HepG2 (cell line): Measurements from ENCODE around the gene SLC10A1. TPM values are rescaled to one million over a fixed set of nuclear protein-coding genes. Genes with fewer than 3 reads are reported as not detected.
A peak's percentile ranks its signal among the peaks of the same experiment; 100 is the strongest.

ENCODE experiments used
- ATM ChIP-seq: fragments of 450-650 bp; IDR thresholded peaks from 2 replicates; pipeline ENCODE4 v1.7.1; 2017; ENCODE audit warnings: mild to moderate bottlenecking, borderline replicate concordance
- CBX2 ChIP-seq, 2 experiments: fragments of 200-600 bp in 1 of 2; sonication (generic); formaldehyde crosslinking in 1 of 2; IDR thresholded peaks; 2 replicates each; pipeline versions ENCODE4 v1.7.0 to v1.8.1; 2018 to 2022; ENCODE audit warnings: low read depth in 2 of 2, low read length in 1 of 2, mild to moderate bottlenecking in 1 of 2, missing genetic modification reagents in 1 of 2
- ESRRA ChIP-seq: sonication (generic); formaldehyde crosslinking; IDR thresholded peaks from 2 replicates; pipeline ENCODE4 v1.5.1; 2020; ENCODE audit warnings: mild to moderate bottlenecking, low read depth, missing genetic modification reagents
- ETV5 ChIP-seq: IDR thresholded peaks from 2 replicates; pipeline ENCODE4 v1.6.1; 2018; ENCODE audit warnings: missing biosample characterization, missing genetic modification reagents, inconsistent platforms, borderline replicate concordance
- JARID2 ChIP-seq: sonication (generic); formaldehyde crosslinking; IDR thresholded peaks from 2 replicates; pipeline ENCODE4 v1.8.1; 2023; ENCODE audit warnings: missing genetic modification reagents, inconsistent platforms; ENCODE audit not compliant: insufficient replicate concordance
- KLF11 ChIP-seq: IDR thresholded peaks from 2 replicates; pipeline ENCODE4 v1.6.1; 2016; ENCODE audit warnings: missing compliant biosample characterization
- REPIN1 ChIP-seq: sonication (generic); formaldehyde crosslinking; IDR thresholded peaks from 2 replicates; pipeline ENCODE4 v1.8.0; 2022; ENCODE audit warnings: missing genetic modification reagents, low read depth, mild to moderate bottlenecking, borderline replicate concordance
- SKI ChIP-seq: fragments of 450-650 bp; IDR thresholded peaks from one replicate; pipeline ENCODE4 v1.6.1; 2018; ENCODE audit warnings: mild to moderate bottlenecking; ENCODE audit not compliant: partially characterized antibody
- ZNF24 ChIP-seq: fragments of 450-650 bp; IDR thresholded peaks from 2 replicates; pipeline ENCODE4 v1.6.1; 2017; ENCODE audit warnings: antibody characterized with exemption, mild to moderate bottlenecking
- ZNF264 ChIP-seq: sonication (generic); formaldehyde crosslinking; IDR thresholded peaks from 2 replicates; pipeline ENCODE4 v1.4.0; 2020; ENCODE audit warnings: missing genetic modification reagents
- ZNF292 ChIP-seq: sonication (generic); formaldehyde crosslinking; IDR thresholded peaks from 2 replicates; pipeline ENCODE4 v1.8.1; 2022; ENCODE audit warnings: mild to moderate bottlenecking, low read depth, missing genetic modification reagents, borderline replicate concordance
- ZNF501 ChIP-seq: sonication (generic); formaldehyde crosslinking; IDR thresholded peaks from 2 replicates; pipeline ENCODE4 v1.5.1; 2020; ENCODE audit warnings: mild to moderate bottlenecking, moderate library complexity, missing genetic modification reagents
- ZNF556 ChIP-seq: sonication (generic); formaldehyde crosslinking; IDR thresholded peaks from 2 replicates; pipeline ENCODE4 v1.4.0; 2020; ENCODE audit warnings: mild to moderate bottlenecking, missing genetic modification reagents, borderline replicate concordance
- ZNF562 ChIP-seq: sonication (generic); formaldehyde crosslinking; IDR thresholded peaks from 2 replicates; pipeline ENCODE4 v1.8.0; 2022; ENCODE audit warnings: missing genetic modification reagents, borderline replicate concordance
- ZSCAN31 ChIP-seq: sonication (generic); formaldehyde crosslinking; IDR thresholded peaks from 2 replicates; pipeline ENCODE4 v1.5.0; 2020; ENCODE audit warnings: low read depth, mild to moderate bottlenecking, missing genetic modification reagents
- polyA plus RNA-seq, 8 experiments: library from polyadenylated mRNA; depleted of rRNA in 3 of 8; stranded (reverse) in 7 of 8; unstranded in 1 of 8; fragments of >200 nt; fragmentation: Illumina TruSeq in 4 of 8; extraction: Trizol in 4 of 8; gene quantifications; 2 replicates each; pipeline versions ENCODE4 v1.2.1 to v1.2.3, GENCODE V29; 2011 to 2016; ENCODE audit warnings: low read depth in 4 of 8, missing spikeins in 1 of 8, mixed read lengths in 1 of 8; ENCODE audit not compliant: insufficient read depth in 1 of 8
- total RNA-seq, 5 experiments: library from RNA; depleted of rRNA; stranded (reverse); fragments of >200 nt; fragmentation: Illumina TruSeq; extraction: Trizol; gene quantifications; 2 replicates each; pipeline ENCODE4 v1.2.3, GENCODE V29; 2016; ENCODE audit warnings: low read depth in 1 of 5
- TF ChIP-seq, protein P1 (sequence below): sonication (generic); formaldehyde crosslinking; IDR thresholded peaks from 2 replicates; pipeline ENCODE4 v1.4.0; 2020; ENCODE audit warnings: missing genetic modification reagents
- TF ChIP-seq, protein P2 (sequence below): sonication (generic); formaldehyde crosslinking; conservative IDR thresholded peaks from 2 replicates; pipeline ENCODE4 v1.8.0; 2022; ENCODE audit warnings: mild to moderate bottlenecking, moderate library complexity, missing genetic modification reagents
- TF ChIP-seq, protein P3 (sequence below): IDR thresholded peaks from 2 replicates; pipeline ENCODE4 v1.6.1; 2016; ENCODE audit warnings: missing genetic modification reagents, missing compliant biosample characterization
- TF ChIP-seq, protein P4 (sequence below): sonication (generic); formaldehyde crosslinking; IDR thresholded peaks from 2 replicates; pipeline ENCODE4 v1.9.0; 2021; ENCODE audit warnings: missing genetic modification reagents, borderline replicate concordance

Gene SLC10A1
- total and polyA plus RNA-seq, 2 of the 13 experiments (the other 11 are each of a cell fraction or from before 2014, with no cell fraction given): 0.17 TPM; not detected in 1

DNA sequence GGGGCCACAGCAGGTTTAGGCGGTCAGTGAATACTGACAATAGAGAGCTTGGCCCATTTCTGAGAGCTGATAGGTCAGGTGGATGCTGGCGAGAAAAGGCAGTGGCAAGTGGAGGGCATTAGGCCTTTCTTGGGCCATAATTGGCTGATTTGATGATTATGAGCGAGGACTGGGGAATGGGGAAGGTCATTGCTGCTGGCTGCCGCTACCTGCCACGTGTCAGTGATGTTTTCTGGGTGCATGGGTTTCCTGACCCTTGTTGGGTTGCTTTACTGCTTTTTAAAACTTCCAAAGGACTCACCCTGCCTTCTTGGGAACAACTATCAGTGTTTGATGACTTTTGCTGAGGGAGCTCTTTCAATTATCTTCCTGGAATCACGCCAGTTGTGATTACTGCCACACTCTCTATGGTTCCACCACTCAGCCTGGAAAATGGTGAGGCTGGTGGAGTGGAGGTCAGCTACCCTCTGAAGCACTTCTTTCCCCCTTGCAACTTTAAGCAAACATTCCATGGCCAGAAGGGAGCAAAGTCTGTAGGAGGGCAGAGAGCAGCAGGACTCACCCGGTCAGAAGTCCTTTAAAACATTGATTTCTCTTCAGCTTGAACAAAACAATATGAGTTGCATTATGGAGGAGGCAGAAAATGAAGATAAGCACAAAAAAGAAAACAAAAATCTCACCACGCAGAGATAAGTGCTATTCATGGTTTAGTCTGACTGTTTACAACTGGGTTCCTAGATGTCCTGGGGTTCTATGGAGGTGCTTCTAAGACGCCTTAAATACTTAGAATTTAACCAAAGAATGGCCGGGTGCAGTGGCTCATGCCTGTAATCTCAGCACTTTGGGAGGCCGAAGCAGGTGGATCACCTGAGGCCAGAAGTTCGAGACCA, 12.1 kb upstream of the SLC10A1 start (continued):
- TF ChIP-seq, protein P1, sequence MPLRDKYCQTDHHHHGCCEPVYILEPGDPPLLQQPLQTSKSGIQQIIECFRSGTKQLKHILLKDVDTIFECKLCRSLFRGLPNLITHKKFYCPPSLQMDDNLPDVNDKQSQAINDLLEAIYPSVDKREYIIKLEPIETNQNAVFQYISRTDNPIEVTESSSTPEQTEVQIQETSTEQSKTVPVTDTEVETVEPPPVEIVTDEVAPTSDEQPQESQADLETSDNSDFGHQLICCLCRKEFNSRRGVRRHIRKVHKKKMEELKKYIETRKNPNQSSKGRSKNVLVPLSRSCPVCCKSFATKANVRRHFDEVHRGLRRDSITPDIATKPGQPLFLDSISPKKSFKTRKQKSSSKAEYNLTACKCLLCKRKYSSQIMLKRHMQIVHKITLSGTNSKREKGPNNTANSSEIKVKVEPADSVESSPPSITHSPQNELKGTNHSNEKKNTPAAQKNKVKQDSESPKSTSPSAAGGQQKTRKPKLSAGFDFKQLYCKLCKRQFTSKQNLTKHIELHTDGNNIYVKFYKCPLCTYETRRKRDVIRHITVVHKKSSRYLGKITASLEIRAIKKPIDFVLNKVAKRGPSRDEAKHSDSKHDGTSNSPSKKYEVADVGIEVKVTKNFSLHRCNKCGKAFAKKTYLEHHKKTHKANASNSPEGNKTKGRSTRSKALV (CRISPR knock-in tag): no peak
- TF ChIP-seq ZNF24 (no peak), ZSCAN31 (CRISPR knock-in tag) (no peak), ATM (no peak), ESRRA (CRISPR knock-in tag) (peak; percentile 84; the same call in 1 of the 2 replicates), ZNF556 (CRISPR knock-in tag) (no peak; the same call in 1 of the 2 replicates), ZNF264 (CRISPR knock-in tag) (0 out of 2 replicates have a peak, but pooled peaks have one; percentile 42), CBX2 (IDR thresholded peaks at IDR 0.05; ENCODE audit: low read depth, low read length) (no peak), CBX2 (CRISPR knock-in tag; IDR thresholded peaks at IDR 0.05; ENCODE audit: low read depth) (no peak), KLF11 (CRISPR knock-in tag) (0 out of 2 replicates have a peak, but pooled peaks have one; percentile 29), REPIN1 (peak; percentile 86), ETV5 (CRISPR knock-in tag) (peak; percentile 65; the same call in 1 of the 2 replicates), ZNF562 (CRISPR knock-in tag) (no peak), ZNF292 (CRISPR knock-in tag) (peak; percentile 72; the same call in 1 of the 2 replicates), ZNF501 (CRISPR knock-in tag) (peak; percentile 40; the same call in 1 of the 2 replicates), SKI (peak; percentile 23), JARID2 (no peak)
- TF ChIP-seq, protein P2, sequence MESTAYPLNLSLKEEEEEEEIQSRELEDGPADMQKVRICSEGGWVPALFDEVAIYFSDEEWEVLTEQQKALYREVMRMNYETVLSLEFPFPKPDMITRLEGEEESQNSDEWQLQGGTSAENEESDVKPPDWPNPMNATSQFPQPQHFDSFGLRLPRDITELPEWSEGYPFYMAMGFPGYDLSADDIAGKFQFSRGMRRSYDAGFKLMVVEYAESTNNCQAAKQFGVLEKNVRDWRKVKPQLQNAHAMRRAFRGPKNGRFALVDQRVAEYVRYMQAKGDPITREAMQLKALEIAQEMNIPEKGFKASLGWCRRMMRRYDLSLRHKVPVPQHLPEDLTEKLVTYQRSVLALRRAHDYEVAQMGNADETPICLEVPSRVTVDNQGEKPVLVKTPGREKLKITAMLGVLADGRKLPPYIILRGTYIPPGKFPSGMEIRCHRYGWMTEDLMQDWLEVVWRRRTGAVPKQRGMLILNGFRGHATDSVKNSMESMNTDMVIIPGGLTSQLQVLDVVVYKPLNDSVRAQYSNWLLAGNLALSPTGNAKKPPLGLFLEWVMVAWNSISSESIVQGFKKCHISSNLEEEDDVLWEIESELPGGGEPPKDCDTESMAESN (CRISPR knock-in tag): peak; percentile 43; the same call in 1 of the 2 replicates
- TF ChIP-seq, protein P3, sequence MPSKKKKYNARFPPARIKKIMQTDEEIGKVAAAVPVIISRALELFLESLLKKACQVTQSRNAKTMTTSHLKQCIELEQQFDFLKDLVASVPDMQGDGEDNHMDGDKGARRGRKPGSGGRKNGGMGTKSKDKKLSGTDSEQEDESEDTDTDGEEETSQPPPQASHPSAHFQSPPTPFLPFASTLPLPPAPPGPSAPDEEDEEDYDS (CRISPR knock-in tag): peak; percentile 47; the same call in 1 of the 2 replicates
- TF ChIP-seq, protein P4, sequence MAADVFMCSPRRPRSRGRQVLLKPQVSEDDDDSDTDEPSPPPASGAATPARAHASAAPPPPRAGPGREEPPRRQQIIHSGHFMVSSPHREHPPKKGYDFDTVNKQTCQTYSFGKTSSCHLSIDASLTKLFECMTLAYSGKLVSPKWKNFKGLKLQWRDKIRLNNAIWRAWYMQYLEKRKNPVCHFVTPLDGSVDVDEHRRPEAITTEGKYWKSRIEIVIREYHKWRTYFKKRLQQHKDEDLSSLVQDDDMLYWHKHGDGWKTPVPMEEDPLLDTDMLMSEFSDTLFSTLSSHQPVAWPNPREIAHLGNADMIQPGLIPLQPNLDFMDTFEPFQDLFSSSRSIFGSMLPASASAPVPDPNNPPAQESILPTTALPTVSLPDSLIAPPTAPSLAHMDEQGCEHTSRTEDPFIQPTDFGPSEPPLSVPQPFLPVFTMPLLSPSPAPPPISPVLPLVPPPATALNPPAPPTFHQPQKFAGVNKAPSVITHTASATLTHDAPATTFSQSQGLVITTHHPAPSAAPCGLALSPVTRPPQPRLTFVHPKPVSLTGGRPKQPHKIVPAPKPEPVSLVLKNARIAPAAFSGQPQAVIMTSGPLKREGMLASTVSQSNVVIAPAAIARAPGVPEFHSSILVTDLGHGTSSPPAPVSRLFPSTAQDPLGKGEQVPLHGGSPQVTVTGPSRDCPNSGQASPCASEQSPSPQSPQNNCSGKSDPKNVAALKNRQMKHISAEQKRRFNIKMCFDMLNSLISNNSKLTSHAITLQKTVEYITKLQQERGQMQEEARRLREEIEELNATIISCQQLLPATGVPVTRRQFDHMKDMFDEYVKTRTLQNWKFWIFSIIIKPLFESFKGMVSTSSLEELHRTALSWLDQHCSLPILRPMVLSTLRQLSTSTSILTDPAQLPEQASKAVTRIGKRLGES (CRISPR knock-in tag): 0 out of 2 replicates have a peak, but pooled peaks have one; percentile 64
